T follicular helper cell (primary cell): ENCODE measurements around the gene TRAF7.
"Not testable (repeated sequence)": the region's sequence is repeated elsewhere in the genome, so short reads cannot be mapped to it uniquely, and the experiment has no call there.

Experiments used
- DNase-seq: peaks from one replicate; pipeline ENCODE4 v3.0.0-alpha.2; 2020; ENCODE audit warnings: low read depth
- total RNA-seq, 2 experiments: gene quantifications; one replicate each; lab custom pipeline; 2026; lab: John Stamatoyannopoulos, UW

Gene TRAF7
- 86.6 to 91.6 reads per million in 2 experiments for total RNA-seq

GRCh38 chr16:2155091-2155950 lies at the start of gene TRAF7:
TRAF7 (plus strand) TSS chr16:2155782; CDS start chr16:2163921, 8,139 bp downstream.
- DNase-seq, result peak; percentile 96

- DNase-seq, result not testable (repeated sequence)
These were observed 49.4 kb upstream of the TRAF7 start for GRCh38 chr16:2106211-2106610.

- not testable (repeated sequence) for DNase-seq
These were observed 48.3 kb upstream of the TRAF7 start for GRCh38 chr16:2107121-2107790.

- DNase-seq, result not testable (repeated sequence)
These were observed 47.8 kb upstream of the TRAF7 start for GRCh38 chr16:2107791-2108125.

GRCh38 chr16:2108446-2109270 lies 46.9 kb upstream of the TRAF7 start:
- not testable (repeated sequence) for DNase-seq

GRCh38 chr16:2109271-2109580 lies 46.4 kb upstream of the TRAF7 start:
- not testable (repeated sequence) for DNase-seq

GRCh38 chr16:2109872-2110271 lies 45.7 kb upstream of the TRAF7 start:
- DNase-seq, result not testable (repeated sequence)

- not testable (repeated sequence) for DNase-seq
These were observed 45.1 kb upstream of the TRAF7 start for GRCh38 chr16:2110332-2111008.

- DNase-seq, result not testable (repeated sequence)
These were observed 44.6 kb upstream of the TRAF7 start for GRCh38 chr16:2111009-2111353.

GRCh38 chr16:2111412-2112335 lies 43.9 kb upstream of the TRAF7 start:
- not testable (repeated sequence) for DNase-seq

- not testable (repeated sequence) for DNase-seq
These were observed 43.0 kb upstream of the TRAF7 start for GRCh38 chr16:2112539-2113106.

GRCh38 chr16:2114225-2114624 lies 41.4 kb upstream of the TRAF7 start:
- DNase-seq, result not testable (repeated sequence)

- DNase-seq, result not testable (repeated sequence)
These were observed 40.5 kb upstream of the TRAF7 start for GRCh38 chr16:2114885-2115590.

- no peak for DNase-seq
These were observed 40.0 kb upstream of the TRAF7 start for GRCh38 chr16:2115591-2115973.

- not testable (repeated sequence) for DNase-seq
These were observed 39.2 kb upstream of the TRAF7 start for GRCh38 chr16:2116428-2116827.

- not testable (repeated sequence) for DNase-seq
These were observed 38.2 kb upstream of the TRAF7 start for GRCh38 chr16:2117341-2117740.

- DNase-seq, result not testable (repeated sequence)
These were observed 37.4 kb upstream of the TRAF7 start for GRCh38 chr16:2117960-2118722.

GRCh38 chr16:2121325-2121724 lies 34.3 kb upstream of the TRAF7 start:
- DNase-seq, result not testable (repeated sequence)

GRCh38 chr16:2121853-2122252 lies 33.7 kb upstream of the TRAF7 start:
- DNase-seq, result no peak
